NB4 (cell line): Measurements from ENCODE around the gene USP21.

Experiments used
- DNase-seq: peaks from one replicate; pipeline ENCODE4 v3.0.0; 2010; ENCODE audit warnings: low read depth
- H3K4me3 ChIP-seq: one replicate; pipeline ENCODE4 v1.5.1; 2011; ENCODE audit warnings: mild to moderate bottlenecking, low read depth, low read length, moderate library complexity
- CTCF ChIP-seq: IDR thresholded peaks from one replicate; pipeline ENCODE4 v1.5.1; 2012; ENCODE audit warnings: low read depth, low read length
- MAX ChIP-seq: IDR thresholded peaks from 2 replicates; pipeline ENCODE4 v1.6.1; 2011; ENCODE audit warnings: low read depth, low read length
- MYC ChIP-seq: IDR thresholded peaks from 2 replicates; pipeline ENCODE4 v1.6.1; 2011; ENCODE audit warnings: low read depth, low read length
- POLR2A ChIP-seq: IDR thresholded peaks from 2 replicates; pipeline ENCODE4 v1.6.1; 2011; ENCODE audit warnings: mild to moderate bottlenecking; ENCODE audit not compliant: insufficient read length; ENCODE audit errors: extremely low read depth

USP21 gene

GRCh38 chr1:161163793-161164192, 4.5 kb downstream of the USP21 start:
- DNase-seq = no peak
- TF ChIP-seq CTCF = no peak
- TF ChIP-seq MAX = no peak
- no peak for TF ChIP-seq POLR2A
- no peak for TF ChIP-seq MYC
- H3K4me3 ChIP-seq = no peak overlapping the region

- TF ChIP-seq POLR2A = no peak
- TF ChIP-seq MAX = no peak
- TF ChIP-seq CTCF = no peak
- TF ChIP-seq MYC = no peak
- H3K4me3 ChIP-seq = peak overlapping the region; percentile 75
- DNase-seq = no peak
Measured at GRCh38 chr1:161164901-161165610, 5.8 kb downstream of the USP21 start.

GRCh38 chr1:161165742-161166668, 6.7 kb downstream of the USP21 start, which contains the start of gene PPOX:
PPOX (plus strand) TSS chr1:161166426; CDS start chr1:161166848, 422 bp downstream.
- H3K4me3 ChIP-seq = peak within 1 kb of the TSS; percentile 75
- peak; percentile 99 for DNase-seq
- TF ChIP-seq MYC (peak; percentile 87), CTCF (peak; percentile 55), POLR2A (peak; percentile 44), MAX (peak; percentile 81)

- DNase-seq = peak; percentile 41
- H3K4me3 ChIP-seq = peak overlapping the region; percentile 75
- TF ChIP-seq POLR2A (no peak), MYC (no peak), MAX (no peak), CTCF (no peak)
Measured at GRCh38 chr1:161166669-161167548, 7.6 kb downstream of the USP21 start.

GRCh38 chr1:161168906-161169305, 9.6 kb downstream of the USP21 start:
- no peak overlapping the region for H3K4me3 ChIP-seq
- DNase-seq = no peak
- no peak for TF ChIP-seq POLR2A
- no peak for TF ChIP-seq CTCF
- TF ChIP-seq MAX = no peak
- no peak for TF ChIP-seq MYC
